Neutrophil (primary cell): ENCODE results near the gene PRR14L.
A peak's percentile ranks its signal among the peaks of the same experiment; 100 is the strongest.
"Not testable (repeated sequence)": the region's sequence is repeated elsewhere in the genome, so short reads cannot be mapped to it uniquely, and the experiment has no call there.

Experiments
- H3K27ac ChIP-seq: fragments of 200-600 bp; sonication (generic); 2 replicates; pipeline ENCODE4 v1.5.1; 2016; ENCODE audit warnings: mild to moderate bottlenecking, moderate library complexity
- H3K27me3 ChIP-seq: fragments of 200-600 bp; sonication (generic); 2 replicates; pipeline ENCODE4 v1.6.0; 2016; ENCODE audit warnings: mild to moderate bottlenecking
- H3K36me3 ChIP-seq: fragments of 200-600 bp; sonication (generic); 2 replicates; pipeline ENCODE4 v1.5.1; 2017
- H3K4me1 ChIP-seq, 2 experiments: fragments of 200-600 bp in 1 of 2; sonication (generic) in 1 of 2; 1 replicate in 1 of 2; 2 replicates in 1 of 2; pipeline versions ENCODE4 v1.5.1 to v1.6.1; 2013 to 2016; ENCODE audit warnings: low read depth in 1 of 2, low read length in 1 of 2, mild to moderate bottlenecking in 1 of 2, moderate library complexity in 1 of 2; ENCODE audit not compliant: control insufficient read depth in 1 of 2, insufficient read depth in 1 of 2
- H3K4me3 ChIP-seq, 2 experiments: fragments of 200-600 bp in 1 of 2; sonication (generic) in 1 of 2; 1 replicate in 1 of 2; 2 replicates in 1 of 2; pipeline ENCODE4 v1.5.1; 2013 to 2016; ENCODE audit warnings: low read depth in 1 of 2, low read length in 1 of 2, mild to moderate bottlenecking in 1 of 2, moderate library complexity in 1 of 2
- H3K9me3 ChIP-seq: fragments of 200-600 bp; sonication (generic); 2 replicates; pipeline ENCODE4 v1.5.1; 2016
- CTCF ChIP-seq: fragments of 200-600 bp; sonication (generic); IDR thresholded peaks from 2 replicates; pipeline ENCODE4 v1.5.1; 2016; ENCODE audit warnings: antibody characterized with exemption

The PRR14L gene

GRCh38 chr22:31719850-31720471, 30.0 kb downstream of the PRR14L start:
- H3K27me3 ChIP-seq, result no peaks in the 10 kb centered on the region
- H3K4me1 ChIP-seq, result no peaks in the 10 kb centered on the region
- no peak overlapping the region for H3K27ac ChIP-seq
- no peaks in the 10 kb centered on the region for H3K9me3 ChIP-seq
- H3K36me3 ChIP-seq, result peaks cover 82% of the 10 kb centered on the region
- no peak overlapping the region for H3K4me3 ChIP-seq
- TF ChIP-seq CTCF, result no peak

GRCh38 chr22:31715147-31715778, 34.7 kb downstream of the PRR14L start:
- Histone ChIP-seq H3K36me3 (peaks cover 71% of the 10 kb centered on the region), H3K4me1 (no peaks in the 10 kb centered on the region), H3K27ac (no peak overlapping the region), H3K4me3 (no peak overlapping the region), H3K9me3 (no peaks in the 10 kb centered on the region), H3K27me3 (no peaks in the 10 kb centered on the region)
- no peak for TF ChIP-seq CTCF

- Histone ChIP-seq H3K36me3 (peaks cover 65% of the 10 kb centered on the region), H3K27ac (peak overlapping the region; percentile 26)
- H3K4me1 ChIP-seq, H3K9me3 ChIP-seq, H3K27me3 ChIP-seq, H3K4me3 ChIP-seq: not testable (repeated sequence)
Measured at GRCh38 chr22:31711226-31711625, 38.7 kb downstream of the PRR14L start.

- H3K36me3 ChIP-seq, result peaks cover 66% of the 10 kb centered on the region
- no peaks in the 10 kb centered on the region for H3K9me3 ChIP-seq
- no peaks in the 10 kb centered on the region for H3K4me1 ChIP-seq
- TF ChIP-seq CTCF, result no peak
- no peak overlapping the region for H3K27ac ChIP-seq
- no peak overlapping the region for H3K4me3 ChIP-seq
- no peaks in the 10 kb centered on the region for H3K27me3 ChIP-seq
Measured at GRCh38 chr22:31707519-31707918, 42.4 kb downstream of the PRR14L start.

GRCh38 chr22:31695423-31695822, 54.5 kb downstream of the PRR14L start:
- peak overlapping the region in 1 of 2 experiments; percentile 23 for H3K4me3 ChIP-seq
- peak overlapping the region; percentile 86 for H3K27ac ChIP-seq
- H3K9me3 ChIP-seq, result no peaks in the 10 kb centered on the region
- no peak for TF ChIP-seq CTCF
- peaks cover 55% of the 10 kb centered on the region for H3K36me3 ChIP-seq
- H3K4me1 ChIP-seq, result peaks cover 24 to 26% of the 10 kb centered on the region in 2 experiments
- H3K27me3 ChIP-seq, result no peaks in the 10 kb centered on the region

- Histone ChIP-seq H3K4me1 (peaks cover 24 to 26% of the 10 kb centered on the region in 2 experiments), H3K27ac (peak overlapping the region; percentile 86), H3K36me3 (peaks cover 47% of the 10 kb centered on the region)
- H3K27me3 ChIP-seq, H3K9me3 ChIP-seq, H3K4me3 ChIP-seq: not testable (repeated sequence)
Measured at GRCh38 chr22:31694046-31694445, 55.9 kb downstream of the PRR14L start.
